ENCODE results near the gene DPF3. TPM values are rescaled to one million over a fixed set of nuclear protein-coding genes. Genes with fewer than 3 reads are reported as not detected.

Gene DPF3
- total RNA-seq, 1 donor from 2014 or later: 1.1 TPM

DNA sequence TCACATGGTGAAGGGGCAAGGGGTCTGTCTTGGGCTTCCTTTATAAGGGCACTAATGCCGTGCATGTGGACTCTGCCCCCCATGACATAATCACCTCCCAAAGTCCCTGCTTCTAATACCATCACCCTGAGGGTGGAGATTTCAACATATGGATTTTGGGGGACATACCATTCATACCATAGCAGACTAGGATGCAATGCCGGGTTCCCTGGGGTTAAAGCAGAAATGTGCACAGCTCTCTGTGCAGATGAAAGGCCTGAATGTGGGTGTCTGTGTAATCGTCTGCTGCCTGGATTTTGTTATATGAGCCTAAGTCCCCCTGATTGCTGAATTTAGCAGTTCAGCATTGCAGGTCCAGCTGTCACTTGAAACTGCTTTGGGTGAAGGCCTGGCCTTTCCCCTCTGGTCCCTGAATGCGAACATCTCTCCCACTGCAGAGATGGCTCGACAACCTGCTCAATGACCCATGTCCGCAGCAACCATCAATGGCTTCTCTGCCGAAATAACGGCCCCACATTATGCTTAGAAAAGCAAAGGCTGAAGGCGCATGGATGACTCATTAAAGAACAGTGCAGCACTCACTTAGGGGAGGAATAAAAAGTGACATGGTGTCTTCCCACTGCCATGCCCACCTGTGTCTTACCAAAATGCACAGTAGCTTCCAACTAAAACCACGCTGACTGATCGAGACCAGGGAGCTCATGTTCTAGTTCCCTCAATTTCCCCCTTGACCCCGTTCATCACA, 286.3 kb downstream of the DPF3 start:
- no peak for DNase-seq (ENCODE audit: low spot score)
- peaks cover 21% of the 10 kb centered on the region for H3K4me1 Mint-ChIP-seq (ENCODE audit: low read depth)
- peak overlapping the region; percentile 83 for H3K27ac Mint-ChIP-seq (ENCODE audit: unreplicated experiment)
- H3K27me3 Mint-ChIP-seq (ENCODE audit: low read depth): no peaks in the 10 kb centered on the region
- H3K36me3 Mint-ChIP-seq (ENCODE audit: low read depth): no peaks in the 10 kb centered on the region
- H3K9me3 Mint-ChIP-seq (ENCODE audit: low read depth): no peaks in the 10 kb centered on the region
- TF ChIP-seq, protein P1, sequence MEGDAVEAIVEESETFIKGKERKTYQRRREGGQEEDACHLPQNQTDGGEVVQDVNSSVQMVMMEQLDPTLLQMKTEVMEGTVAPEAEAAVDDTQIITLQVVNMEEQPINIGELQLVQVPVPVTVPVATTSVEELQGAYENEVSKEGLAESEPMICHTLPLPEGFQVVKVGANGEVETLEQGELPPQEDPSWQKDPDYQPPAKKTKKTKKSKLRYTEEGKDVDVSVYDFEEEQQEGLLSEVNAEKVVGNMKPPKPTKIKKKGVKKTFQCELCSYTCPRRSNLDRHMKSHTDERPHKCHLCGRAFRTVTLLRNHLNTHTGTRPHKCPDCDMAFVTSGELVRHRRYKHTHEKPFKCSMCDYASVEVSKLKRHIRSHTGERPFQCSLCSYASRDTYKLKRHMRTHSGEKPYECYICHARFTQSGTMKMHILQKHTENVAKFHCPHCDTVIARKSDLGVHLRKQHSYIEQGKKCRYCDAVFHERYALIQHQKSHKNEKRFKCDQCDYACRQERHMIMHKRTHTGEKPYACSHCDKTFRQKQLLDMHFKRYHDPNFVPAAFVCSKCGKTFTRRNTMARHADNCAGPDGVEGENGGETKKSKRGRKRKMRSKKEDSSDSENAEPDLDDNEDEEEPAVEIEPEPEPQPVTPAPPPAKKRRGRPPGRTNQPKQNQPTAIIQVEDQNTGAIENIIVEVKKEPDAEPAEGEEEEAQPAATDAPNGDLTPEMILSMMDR (IDR thresholded peaks at IDR 0.05): no peak
- no peak overlapping the region for H3K4me3 Mint-ChIP-seq (ENCODE audit: unreplicated experiment)

DNA sequence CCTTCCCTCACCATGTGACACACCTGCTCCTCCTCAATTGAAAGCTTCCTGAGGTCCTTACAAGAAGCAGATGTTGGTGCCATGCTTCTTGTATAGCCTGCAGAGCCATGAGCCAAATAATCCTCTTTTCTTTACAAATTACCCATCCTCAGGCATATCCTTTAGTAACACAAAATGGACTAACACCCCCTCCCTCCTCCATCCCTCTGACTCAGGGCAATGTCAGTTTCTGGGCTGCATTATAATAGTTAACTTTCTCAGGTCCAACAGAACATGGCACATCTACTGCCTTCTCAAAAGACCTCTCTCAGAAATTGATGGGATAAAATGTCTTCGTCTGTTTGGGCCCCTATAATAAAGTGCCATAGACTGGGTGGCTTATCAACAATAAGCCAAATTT, 287.0 kb downstream of the DPF3 start:
- Mint-ChIP-seq H3K27me3 (ENCODE audit: low read depth) (no peaks in the 10 kb centered on the region), H3K36me3 (ENCODE audit: low read depth) (no peaks in the 10 kb centered on the region), H3K4me3 (ENCODE audit: unreplicated experiment) (no peak overlapping the region), H3K4me1 (ENCODE audit: low read depth) (peaks cover 21% of the 10 kb centered on the region), H3K9me3 (ENCODE audit: low read depth) (no peaks in the 10 kb centered on the region), H3K27ac (ENCODE audit: unreplicated experiment) (no peak overlapping the region)
- DNase-seq (ENCODE audit: low spot score): no peak
- TF ChIP-seq, protein P1 (IDR thresholded peaks at IDR 0.05): no peak

DNA sequence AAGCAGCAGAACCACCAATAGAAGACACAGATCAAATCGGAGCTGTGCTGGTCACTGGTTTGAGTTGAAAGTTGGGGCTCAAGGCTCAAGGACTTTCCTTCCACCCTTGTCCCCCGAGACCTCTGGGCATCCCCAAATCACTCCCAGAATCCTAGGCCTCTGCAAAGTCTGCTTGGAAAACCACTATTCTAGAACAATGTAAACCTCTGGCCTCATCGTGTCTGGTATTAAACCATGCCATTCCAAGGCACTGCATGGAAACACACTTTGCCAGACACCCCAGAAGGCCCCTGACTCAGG, 288.0 kb downstream of the DPF3 start:
- H3K9me3 Mint-ChIP-seq (ENCODE audit: low read depth): no peaks in the 10 kb centered on the region
- H3K4me3 Mint-ChIP-seq (ENCODE audit: unreplicated experiment): no peak overlapping the region
- no peak for DNase-seq (ENCODE audit: low spot score)
- H3K36me3 Mint-ChIP-seq (ENCODE audit: low read depth): no peaks in the 10 kb centered on the region
- peaks cover 21% of the 10 kb centered on the region for H3K4me1 Mint-ChIP-seq (ENCODE audit: low read depth)
- no peak overlapping the region for H3K27ac Mint-ChIP-seq (ENCODE audit: unreplicated experiment)
- TF ChIP-seq, protein P1 (IDR thresholded peaks at IDR 0.05): no peak
- H3K27me3 Mint-ChIP-seq (ENCODE audit: low read depth): no peaks in the 10 kb centered on the region

DNA sequence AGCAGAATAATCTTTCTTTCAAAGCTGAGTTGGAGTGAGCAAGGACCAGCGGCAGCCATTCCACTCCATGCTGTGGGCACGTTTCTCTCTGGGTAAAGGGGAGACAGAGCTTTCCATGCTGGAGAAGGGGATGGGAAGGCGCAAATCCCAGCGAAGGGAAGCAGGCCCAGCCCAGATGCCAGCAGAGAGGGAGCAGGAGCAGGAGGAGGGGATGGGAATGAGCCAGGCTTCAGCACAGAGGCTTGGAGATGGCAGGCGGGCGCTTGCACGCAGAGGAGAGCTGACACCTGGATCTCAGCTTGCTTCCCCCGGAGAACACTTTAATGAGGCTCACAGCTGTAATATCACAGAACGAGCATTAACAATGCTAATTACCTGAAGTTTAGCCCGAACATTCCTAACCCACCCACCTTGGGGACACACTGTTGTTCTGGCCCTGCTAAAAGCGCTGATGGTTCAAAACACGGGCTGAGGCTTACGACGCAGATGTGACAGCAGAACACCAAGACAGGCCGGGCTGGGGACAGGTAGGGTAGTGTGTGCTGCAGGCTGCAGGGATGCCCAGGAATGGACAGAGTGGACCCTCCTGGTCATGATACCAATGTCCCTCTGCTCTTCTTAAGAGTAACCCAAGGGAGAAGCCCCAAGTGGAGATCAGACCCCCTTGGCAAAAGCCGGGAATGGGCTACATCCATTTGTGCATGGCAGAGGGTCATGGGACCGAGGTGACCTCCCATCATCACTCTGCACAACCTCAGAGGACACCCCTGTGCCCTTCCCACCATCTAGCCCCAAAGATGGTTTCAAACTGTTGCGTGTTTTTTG, 288.6 kb downstream of the DPF3 start:
- peaks cover 25% of the 10 kb centered on the region for H3K4me1 Mint-ChIP-seq (ENCODE audit: low read depth)
- no peak for DNase-seq (ENCODE audit: low spot score)
- no peak overlapping the region for H3K27ac Mint-ChIP-seq (ENCODE audit: unreplicated experiment)
- no peaks in the 10 kb centered on the region for H3K27me3 Mint-ChIP-seq (ENCODE audit: low read depth)
- no peak overlapping the region for H3K4me3 Mint-ChIP-seq (ENCODE audit: unreplicated experiment)
- no peaks in the 10 kb centered on the region for H3K36me3 Mint-ChIP-seq (ENCODE audit: low read depth)
- TF ChIP-seq, protein P1 (IDR thresholded peaks at IDR 0.05): no peak
- H3K9me3 Mint-ChIP-seq (ENCODE audit: low read depth): no peaks in the 10 kb centered on the region

DNA sequence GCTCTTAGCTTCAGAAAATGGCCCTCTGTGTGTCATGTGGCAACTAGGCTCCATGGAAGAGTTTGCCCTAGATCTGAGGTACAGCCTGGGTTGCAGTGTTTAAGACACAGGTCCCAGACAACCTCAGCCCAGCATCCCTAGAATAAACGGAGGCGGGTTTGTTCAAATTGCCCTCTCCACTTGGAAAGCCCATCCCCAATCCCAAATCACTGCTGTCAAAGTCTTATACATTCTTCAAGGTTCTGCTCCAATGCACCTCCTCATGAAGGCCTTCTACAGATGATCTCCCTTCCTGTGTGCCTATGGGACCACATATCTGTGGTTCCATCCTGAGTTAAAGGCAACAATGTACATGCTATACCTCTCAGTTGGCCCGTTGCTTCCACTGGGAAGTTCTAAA, 289.8 kb downstream of the DPF3 start:
- Mint-ChIP-seq H3K4me1 (ENCODE audit: low read depth) (peaks cover 22% of the 10 kb centered on the region), H3K36me3 (ENCODE audit: low read depth) (no peaks in the 10 kb centered on the region), H3K27me3 (ENCODE audit: low read depth) (no peaks in the 10 kb centered on the region), H3K4me3 (ENCODE audit: unreplicated experiment) (no peak overlapping the region), H3K27ac (ENCODE audit: unreplicated experiment) (no peak overlapping the region), H3K9me3 (ENCODE audit: low read depth) (no peaks in the 10 kb centered on the region)
- TF ChIP-seq, protein P1 (IDR thresholded peaks at IDR 0.05): no peak
- no peak for DNase-seq (ENCODE audit: low spot score)
